ENCODE data around the gene FGF5. TPM values are rescaled to one million over a fixed set of nuclear protein-coding genes. Genes with fewer than 3 reads are reported as not detected.

The FGF5 gene
- total RNA-seq, 4 donors from 2014 or later = 0.14 to 4.1 (median 0.16) TPM; not detected in 1

GRCh38 chr4:80336582-80336981 is 70.1 kb downstream of the FGF5 start:
- Histone ChIP-seq H3K27ac (no peak overlapping the region), H3K36me3 (no peaks in the 10 kb centered on the region), H3K9me3 (no peaks in the 10 kb centered on the region), H3K27me3 (peaks cover 38% of the 10 kb centered on the region), H3K4me1 (peaks cover 0 to 14% (median 9%) of the 10 kb centered on the region in 4 donors), H3K4me3 (peak overlapping the region in 2 of 4 donors; percentile 48 to 57)
- in situ Hi-C loops (cut with MboI; ENCODE audit: low pct_ligation_motif_present in 1 of 4, low pct_unique_long_range_greater_than_20kb in 1 of 4, low sequenced_read_pairs in 3 of 4) (no loop called here), intact Hi-C loops (cut with DNase I; ENCODE audit: low total_unique reads) (no loop called here)
- peak; percentile 14 for DNase-seq
- WGBS, 2 donors (ENCODE audit: low coverage in 1 of 2) = 15% methylated on average over 10 of the region's 10 CpGs; no CpG with 5 or more reads in 1 of the 2 donors
- TF ChIP-seq POLR2A (IDR thresholded peaks at IDR 0.05) = no peak
- peak in 1 of 5 experiments; percentile 11 for TF ChIP-seq CTCF (IDR thresholded peaks at IDR 0.05)

- no peaks in the 10 kb centered on the region for H3K9me3 ChIP-seq
- peaks cover 0 to 14% (median 9%) of the 10 kb centered on the region in 4 donors for H3K4me1 ChIP-seq
- 56 to 71% methylated on average over 1 to 2 of the region's 2 CpGs for WGBS, 2 donors (ENCODE audit: low coverage in 1 of 2)
- H3K27ac ChIP-seq = no peak overlapping the region
- TF ChIP-seq POLR2AphosphoS5 (IDR thresholded peaks at IDR 0.05) = no peak
- TF ChIP-seq POLR2A (IDR thresholded peaks at IDR 0.05) = no peak
- no peak for TF ChIP-seq EP300 (IDR thresholded peaks at IDR 0.05; ENCODE audit: low read depth)
- TF ChIP-seq CTCF (IDR thresholded peaks at IDR 0.05) = no peak
- intact Hi-C loops (cut with DNase I; ENCODE audit: low total_unique reads) (no loop called here), in situ Hi-C loops (cut with MboI; ENCODE audit: low pct_ligation_motif_present in 1 of 4, low pct_unique_long_range_greater_than_20kb in 1 of 4, low sequenced_read_pairs in 3 of 4) (no loop called here)
- no peak for DNase-seq
- H3K4me3 ChIP-seq = no peak overlapping the region
- H3K36me3 ChIP-seq = no peaks in the 10 kb centered on the region
- H3K27me3 ChIP-seq = peaks cover 12% of the 10 kb centered on the region
Measured at GRCh38 chr4:80340036-80340435, 73.6 kb downstream of the FGF5 start.

Other genes starting within 250 kb of the FGF5 start
- gene ANTXR2, start 193.4 kb upstream of the FGF5 start, total RNA-seq = 10 to 100 TPM; 46.8 to 89.8 (median 76.0) TPM
- 1 to 10 TPM in 3 of 4 donors, under 1 TPM in 1; 0.20 to 5.2 (median 3.2) TPM for gene PRDM8, start 69.2 kb upstream of the FGF5 start, total RNA-seq
- gene CFAP299, start 69.1 kb downstream of the FGF5 start, total RNA-seq = not detected

Data from transverse colon (tissue), 4 donors.